Activated naive CD8-positive, alpha-beta T cell treated with anti-CD3 and anti-CD28 coated beads, Interleukin-2, amount 50 U/mL, for 24 hours (primary cell): ENCODE data around the gene LCN2.
"Not testable (repeated sequence)": the region's sequence is repeated elsewhere in the genome, so short reads cannot be mapped to it uniquely, and the experiment has no call there.

ENCODE experiments used
- ATAC-seq: fragments of 150-1000 bp; cut with Tn5 transposase; one replicate; pipeline ENCODE4 v1.10.0; 2021
- DNase-seq: peaks from one replicate; pipeline ENCODE4 v3.0.0; 2021
- H3K27ac Mint-ChIP-seq: one replicate; pipeline ENCODE4 v1.8.0; 2021; ENCODE audit warnings: mild to moderate bottlenecking, mixed read lengths
- H3K27me3 Mint-ChIP-seq: one replicate; pipeline ENCODE4 v1.8.0; 2021; ENCODE audit warnings: mixed read lengths
- H3K36me3 Mint-ChIP-seq: one replicate; pipeline ENCODE4 v1.8.0; 2021; ENCODE audit warnings: low read depth, mixed read lengths
- H3K4me1 Mint-ChIP-seq: one replicate; pipeline ENCODE4 v1.8.0; 2021; ENCODE audit warnings: mixed read lengths
- H3K4me3 Mint-ChIP-seq: one replicate; pipeline ENCODE4 v1.8.0; 2021; ENCODE audit warnings: mild to moderate bottlenecking, moderate library complexity, mixed read lengths
- H3K9me3 Mint-ChIP-seq: one replicate; pipeline ENCODE4 v1.8.0; 2021; ENCODE audit warnings: mixed read lengths

The LCN2 gene

DNA sequence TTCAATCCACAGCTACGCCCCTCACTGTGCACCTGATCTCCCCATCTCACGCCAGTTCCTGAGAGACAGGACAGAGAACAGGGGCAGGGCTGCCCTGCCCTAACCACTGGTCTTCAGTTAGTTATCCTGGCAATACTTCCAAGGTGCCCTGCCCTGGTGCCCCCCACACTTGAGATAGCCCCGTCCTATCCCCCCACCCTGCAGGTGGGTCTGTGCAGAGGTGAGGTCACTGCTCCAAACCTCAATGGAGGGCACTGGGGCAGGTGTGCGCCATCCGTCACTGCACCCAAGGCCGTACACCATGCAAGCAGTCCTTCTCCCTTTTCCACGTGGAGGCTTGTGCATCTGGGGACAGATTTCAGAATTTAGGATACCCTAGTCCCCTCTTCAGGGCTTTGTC lies 18.6 kb upstream of the LCN2 start:
- not testable (repeated sequence) for H3K27ac Mint-ChIP-seq, H3K36me3 Mint-ChIP-seq, H3K9me3 Mint-ChIP-seq, DNase-seq, H3K4me3 Mint-ChIP-seq, H3K27me3 Mint-ChIP-seq, ATAC-seq
- peaks cover 21% of the 10 kb centered on the region for H3K4me1 Mint-ChIP-seq

DNA sequence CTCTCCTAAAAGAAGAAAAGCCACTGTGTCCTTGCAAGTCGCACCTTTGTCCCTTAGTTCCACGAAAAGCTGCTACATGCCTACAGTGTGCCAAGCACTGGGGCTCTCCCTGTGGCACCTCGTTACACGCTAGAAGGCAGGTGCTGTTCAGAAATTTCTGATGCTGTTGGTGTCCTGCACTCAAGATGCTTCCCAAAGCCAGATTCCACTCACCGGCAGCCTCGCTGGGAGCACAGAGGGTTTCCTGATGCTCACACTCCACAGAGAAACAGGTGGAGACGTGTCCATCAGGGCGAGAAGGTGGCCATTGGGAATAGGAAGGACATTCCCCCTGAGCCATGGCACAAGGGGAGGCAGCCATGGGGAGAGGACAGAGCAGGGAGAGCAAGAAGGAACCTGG lies 17.9 kb upstream of the LCN2 start:
- H3K27me3 Mint-ChIP-seq, H3K36me3 Mint-ChIP-seq, DNase-seq, H3K4me3 Mint-ChIP-seq, H3K27ac Mint-ChIP-seq, ATAC-seq, H3K9me3 Mint-ChIP-seq: not testable (repeated sequence)
- H3K4me1 Mint-ChIP-seq = peaks cover 15% of the 10 kb centered on the region

DNA sequence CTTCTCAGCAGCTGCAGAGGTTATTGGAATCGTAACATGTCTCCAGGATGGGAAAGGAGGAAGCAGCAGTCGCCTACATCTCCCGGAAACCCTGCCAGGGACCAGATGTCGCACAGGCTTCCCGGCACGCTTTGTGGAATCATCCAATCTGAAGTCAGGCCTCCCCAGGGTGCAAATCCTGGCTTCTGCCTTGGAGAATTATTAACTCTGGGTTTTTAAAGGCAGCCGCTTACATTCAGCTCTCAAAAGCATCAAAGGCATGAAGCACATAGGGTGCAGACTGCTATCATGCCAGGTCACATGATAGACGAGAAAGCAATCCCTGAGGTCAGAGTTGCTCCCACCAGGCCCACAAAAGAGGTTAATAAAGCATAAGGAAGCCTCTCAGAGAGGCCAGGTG lies 17.1 kb upstream of the LCN2 start:
- not testable (repeated sequence) for DNase-seq, H3K4me3 Mint-ChIP-seq, H3K27me3 Mint-ChIP-seq, ATAC-seq, H3K9me3 Mint-ChIP-seq, H3K27ac Mint-ChIP-seq, H3K36me3 Mint-ChIP-seq
- H3K4me1 Mint-ChIP-seq = peaks cover 14% of the 10 kb centered on the region

DNA sequence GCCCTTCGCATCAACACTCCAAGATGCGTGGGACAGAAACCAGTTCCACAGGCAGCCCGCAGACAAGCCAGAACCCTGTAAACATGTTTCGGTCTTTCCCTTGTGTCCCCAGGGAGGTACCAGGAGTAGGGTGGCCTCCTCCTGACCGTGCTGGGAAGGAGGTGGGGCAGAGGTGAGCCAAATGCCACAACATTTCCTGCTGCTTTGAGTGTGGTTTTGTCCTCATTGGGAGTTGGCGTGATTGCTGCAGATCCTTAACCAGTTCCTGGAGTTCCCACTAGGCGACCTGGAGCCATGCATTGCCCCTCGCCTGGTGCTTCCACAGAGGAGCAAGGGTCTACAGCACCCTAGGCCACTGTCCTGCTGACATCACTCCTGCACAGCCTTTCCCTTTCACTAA lies 13.7 kb upstream of the LCN2 start:
- H3K27me3 Mint-ChIP-seq, H3K9me3 Mint-ChIP-seq, DNase-seq, ATAC-seq, H3K4me1 Mint-ChIP-seq, H3K27ac Mint-ChIP-seq, H3K36me3 Mint-ChIP-seq, H3K4me3 Mint-ChIP-seq: not testable (repeated sequence)

DNA sequence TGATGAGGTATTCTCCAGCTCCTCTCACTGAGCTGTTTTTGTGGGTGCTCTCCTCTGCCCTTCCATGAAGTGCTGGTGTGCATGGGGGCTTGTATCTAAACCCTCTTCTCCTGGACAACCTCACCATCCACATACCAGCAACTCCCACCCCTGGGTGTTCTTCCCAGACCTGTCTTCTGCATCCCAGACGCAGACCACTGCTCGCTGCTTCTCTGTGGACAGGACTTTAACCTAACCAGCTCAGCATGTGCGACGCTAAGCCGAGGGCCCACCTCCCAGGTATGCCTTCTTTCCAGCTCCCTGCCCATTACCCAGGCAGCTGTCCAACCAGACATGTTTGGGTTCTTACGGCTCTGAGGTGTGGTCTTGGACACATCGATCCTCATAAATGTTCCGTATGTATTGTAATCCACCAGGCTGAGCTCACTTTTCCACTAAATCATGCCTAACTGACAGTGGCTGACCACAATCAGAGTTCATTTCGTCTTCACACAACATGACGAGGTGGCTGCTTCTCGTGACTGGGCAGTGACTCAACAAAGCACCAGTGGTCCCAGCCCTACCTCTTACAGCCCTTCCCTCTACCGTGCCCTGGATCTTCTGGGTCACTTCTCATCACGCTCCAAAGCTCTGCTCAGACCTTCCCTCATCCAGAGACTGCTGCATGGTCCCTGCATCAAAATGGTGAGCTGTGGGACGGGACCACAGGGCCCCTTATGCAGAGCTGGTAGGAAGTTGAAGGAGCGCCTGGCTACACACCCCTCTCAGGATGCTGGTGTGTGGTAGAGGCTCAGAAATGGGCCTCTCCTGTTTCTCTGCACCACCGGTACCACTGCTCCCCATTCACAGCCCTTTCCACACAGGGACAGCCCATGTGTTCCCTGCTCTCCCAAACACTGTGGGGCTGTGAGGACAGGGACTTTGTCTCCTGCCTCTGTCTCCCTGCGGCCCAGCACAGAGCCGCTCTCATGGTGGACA lies 12.1 kb upstream of the LCN2 start:
- peak overlapping the region; percentile 27 for H3K27ac Mint-ChIP-seq
- H3K4me3 Mint-ChIP-seq = no peak overlapping the region
- H3K4me1 Mint-ChIP-seq = peaks cover 4% of the 10 kb centered on the region
- no peaks in the 10 kb centered on the region for H3K9me3 Mint-ChIP-seq
- no peak for DNase-seq
- ATAC-seq = no peak
- peaks cover 7% of the 10 kb centered on the region for H3K27me3 Mint-ChIP-seq
- no peaks in the 10 kb centered on the region for H3K36me3 Mint-ChIP-seq

DNA sequence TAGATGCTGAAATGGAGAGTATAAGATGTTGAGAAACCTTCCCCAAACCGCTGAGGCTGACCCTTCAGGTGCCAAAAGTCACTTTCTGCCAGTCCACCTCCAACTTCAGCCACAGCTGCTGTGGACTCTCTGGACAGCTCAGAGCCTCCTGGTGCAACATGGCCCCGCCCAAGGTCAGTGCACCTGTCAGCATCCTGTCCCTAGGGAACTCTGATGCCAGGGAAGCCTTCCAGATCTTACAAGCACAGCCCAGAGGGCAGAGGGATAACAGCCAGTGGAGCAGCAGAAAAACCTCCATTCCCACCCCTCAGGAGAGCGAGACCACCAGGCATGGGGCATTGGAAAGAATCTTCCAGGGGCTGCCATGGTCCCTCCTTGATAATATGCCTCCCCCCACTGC lies 11.3 kb upstream of the LCN2 start:
- DNase-seq (no peak), ATAC-seq (no peak)
- Mint-ChIP-seq H3K36me3 (no peaks in the 10 kb centered on the region), H3K4me3 (no peak overlapping the region), H3K4me1 (peaks cover 5% of the 10 kb centered on the region), H3K27me3 (peaks cover 2% of the 10 kb centered on the region), H3K27ac (no peak overlapping the region), H3K9me3 (no peaks in the 10 kb centered on the region)

DNA sequence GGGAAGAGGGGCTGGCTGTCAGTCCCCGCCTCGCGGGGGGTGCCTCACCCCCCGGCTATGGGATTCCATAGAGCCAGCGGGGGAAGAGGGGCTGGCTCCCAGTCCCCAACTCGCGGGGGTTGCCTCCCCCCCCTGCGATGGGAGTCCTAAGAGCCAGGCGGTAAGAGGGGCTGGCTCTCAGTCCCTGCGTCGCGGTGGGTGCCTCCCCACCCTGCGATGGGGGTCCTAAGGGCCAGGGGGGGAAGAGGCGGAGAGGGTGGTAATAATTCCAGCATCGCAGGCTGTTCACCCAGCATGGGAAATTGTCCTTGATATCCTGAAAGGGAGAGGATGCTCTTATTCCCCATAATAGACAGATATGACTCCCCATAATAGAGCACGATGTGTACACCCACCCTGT lies 9.6 kb upstream of the LCN2 start:
- Mint-ChIP-seq H3K4me3 (no peak overlapping the region), H3K27me3 (no peaks in the 10 kb centered on the region), H3K27ac (no peak overlapping the region), H3K36me3 (no peaks in the 10 kb centered on the region), H3K4me1 (peaks cover 5% of the 10 kb centered on the region), H3K9me3 (no peaks in the 10 kb centered on the region)
- DNase-seq (no peak), ATAC-seq (no peak)

DNA sequence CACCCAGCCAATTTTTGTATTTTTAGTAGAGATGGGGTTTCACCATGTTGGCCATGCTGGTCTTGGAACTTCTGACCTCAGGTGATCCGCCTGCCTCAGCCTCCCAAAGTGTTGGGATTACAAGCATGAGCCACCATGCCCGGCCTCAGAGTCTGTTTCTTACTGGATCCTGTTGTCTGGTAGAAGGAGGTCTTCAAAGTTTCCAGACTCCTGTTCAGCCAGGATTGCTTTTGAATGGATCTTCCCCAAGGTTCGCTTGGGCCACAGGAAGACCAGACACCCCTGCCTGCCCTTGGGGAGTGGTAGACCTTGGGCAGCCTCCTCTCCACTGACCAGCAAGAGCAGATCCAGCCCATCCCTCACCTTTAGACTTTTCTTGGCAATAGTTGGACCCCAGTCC lies 7.6 kb upstream of the LCN2 start:
- no peak for ATAC-seq
- Mint-ChIP-seq H3K4me3 (no peak overlapping the region), H3K9me3 (no peaks in the 10 kb centered on the region), H3K4me1 (peaks cover 3% of the 10 kb centered on the region), H3K27me3 (no peaks in the 10 kb centered on the region), H3K27ac (no peak overlapping the region), H3K36me3 (no peaks in the 10 kb centered on the region)
- DNase-seq = no peak

DNA sequence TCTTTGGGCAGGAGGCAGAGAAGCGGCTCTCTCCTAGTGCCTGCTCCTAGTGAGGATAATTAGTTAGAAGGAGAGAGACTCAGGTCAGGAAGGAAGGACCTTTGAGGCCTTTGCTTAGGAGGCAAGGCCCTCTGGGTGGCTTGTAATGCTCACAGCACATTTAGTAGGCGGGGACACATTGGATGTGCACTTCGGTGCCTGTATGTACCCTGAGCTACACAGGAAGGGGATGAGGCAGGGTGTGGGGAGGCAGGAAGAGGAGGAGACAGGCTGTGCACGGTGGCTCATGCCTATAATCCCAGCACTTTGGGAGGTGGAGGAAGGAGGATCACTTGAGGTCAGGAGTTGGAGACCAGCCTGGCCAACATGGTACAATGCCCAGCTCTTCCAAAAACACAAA lies 7.2 kb upstream of the LCN2 start:
- Mint-ChIP-seq H3K4me1 (peaks cover 3% of the 10 kb centered on the region), H3K9me3 (no peaks in the 10 kb centered on the region), H3K36me3 (no peaks in the 10 kb centered on the region), H3K27ac (no peak overlapping the region), H3K4me3 (no peak overlapping the region), H3K27me3 (no peaks in the 10 kb centered on the region)
- ATAC-seq = peak; percentile 47
- no peak for DNase-seq

DNA sequence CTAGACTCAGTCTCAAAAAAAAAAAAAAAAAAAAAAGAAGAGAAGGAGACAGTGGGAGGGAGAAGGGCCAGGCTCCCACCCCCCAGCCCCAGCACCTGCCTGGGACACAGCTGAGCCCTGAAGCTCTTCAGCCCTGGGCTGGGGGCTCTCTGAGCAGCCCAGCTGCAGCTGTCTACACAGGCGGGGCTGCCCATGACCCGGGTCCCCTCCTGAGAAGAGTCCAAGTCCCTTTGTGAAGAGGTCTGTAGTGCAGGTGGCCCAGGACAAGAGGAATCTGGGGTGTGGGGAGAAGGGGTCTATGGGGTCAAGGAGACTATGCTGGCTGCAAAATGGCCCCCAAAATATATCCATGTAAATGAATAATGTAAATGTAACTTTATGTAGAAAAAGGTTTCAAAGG lies 6.7 kb upstream of the LCN2 start:
- Mint-ChIP-seq H3K36me3 (no peaks in the 10 kb centered on the region), H3K27ac (no peak overlapping the region), H3K27me3 (no peaks in the 10 kb centered on the region), H3K9me3 (no peaks in the 10 kb centered on the region), H3K4me3 (no peak overlapping the region), H3K4me1 (peaks cover 3% of the 10 kb centered on the region)
- DNase-seq (no peak), ATAC-seq (no peak)

DNA sequence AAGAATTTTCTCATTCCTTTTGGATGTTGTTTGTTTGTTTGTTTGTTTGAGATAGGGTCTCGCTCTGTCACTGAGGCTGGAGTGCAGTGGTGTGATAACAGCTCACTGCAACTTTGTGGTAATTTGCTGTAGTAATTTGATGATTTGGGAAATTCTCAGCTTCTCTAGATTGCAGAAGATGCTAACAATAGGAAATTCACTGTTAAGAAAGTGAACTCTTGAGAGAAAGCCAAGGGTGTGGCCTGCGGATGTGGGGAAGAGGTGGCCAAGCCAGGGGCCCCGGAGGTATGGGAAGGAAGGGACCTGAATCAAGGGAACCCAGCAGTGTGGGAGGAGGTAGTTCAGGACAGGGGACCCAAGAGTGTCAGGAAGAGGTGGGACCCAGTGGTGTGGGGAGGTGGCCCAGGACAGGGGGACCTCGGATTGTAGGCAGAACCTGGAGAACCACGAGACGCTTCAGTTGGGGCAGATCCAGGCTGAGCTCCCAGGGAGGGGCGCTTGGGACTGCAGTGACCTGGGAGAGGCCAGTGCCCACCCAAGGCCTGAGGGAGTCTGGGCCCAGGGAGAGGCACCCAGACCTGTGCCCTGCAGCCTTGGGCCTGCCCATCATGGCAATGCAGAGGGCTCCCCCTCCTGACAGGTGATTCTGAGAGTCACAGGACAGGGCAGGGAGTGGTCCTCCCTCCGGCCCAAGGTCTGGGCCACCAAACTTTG lies 5.6 kb upstream of the LCN2 start:
- no peaks in the 10 kb centered on the region for H3K36me3 Mint-ChIP-seq

DNA sequence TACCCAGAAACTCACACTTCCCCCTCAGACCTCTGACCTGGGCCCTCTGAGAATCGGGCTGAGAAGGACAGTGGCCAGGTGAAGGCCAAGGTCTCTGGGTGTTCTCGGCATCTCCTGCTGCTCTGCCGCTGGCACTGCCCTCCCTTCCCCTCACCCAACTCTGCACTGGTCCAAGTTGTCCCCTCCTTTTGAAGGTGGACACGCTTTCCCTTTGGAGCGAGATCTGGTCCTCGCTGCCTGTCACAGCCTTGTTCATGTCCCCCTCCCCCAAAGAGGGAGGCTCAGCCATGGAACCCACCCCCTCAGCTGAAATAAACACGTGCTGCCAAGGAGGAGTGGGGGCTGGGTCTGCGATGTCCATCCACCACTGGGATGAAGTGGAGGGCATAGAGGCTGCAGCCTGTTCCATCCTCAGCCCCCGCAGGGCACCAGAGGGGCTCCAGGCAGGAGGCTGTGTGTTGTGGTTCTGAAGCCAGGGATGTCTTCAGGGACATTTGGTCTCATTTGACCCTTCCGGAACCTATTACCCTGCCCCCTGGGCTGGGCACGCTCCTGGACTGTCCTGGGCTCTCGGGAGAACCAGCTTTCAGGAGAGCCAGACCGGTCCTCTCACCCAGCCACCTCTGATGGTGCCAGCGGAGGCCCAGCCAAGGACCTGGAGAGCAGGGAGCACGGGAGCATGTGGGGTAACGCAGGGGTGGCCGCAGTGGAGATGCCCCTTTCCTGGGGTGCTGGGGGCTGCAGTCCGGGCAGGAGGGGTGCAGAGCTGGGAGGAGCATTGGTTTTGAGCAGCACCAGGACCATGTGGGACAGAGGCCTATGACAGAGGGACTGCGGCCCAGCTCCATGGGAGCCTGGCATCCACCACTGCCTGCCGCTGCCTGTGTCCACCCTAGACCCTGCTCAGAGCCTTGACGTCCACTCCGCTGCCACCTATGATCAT lies 4.7 kb upstream of the LCN2 start:
- Mint-ChIP-seq H3K27ac (no peak overlapping the region), H3K4me3 (no peak overlapping the region)
- no peak for ATAC-seq

More for the DNA sequence above, 5.6 kb upstream of the LCN2 start:
- no peak for ATAC-seq
- Mint-ChIP-seq H3K27me3 (no peaks in the 10 kb centered on the region), H3K9me3 (no peaks in the 10 kb centered on the region), H3K27ac (no peak overlapping the region), H3K4me3 (no peak overlapping the region), H3K4me1 (peaks cover 3% of the 10 kb centered on the region)
- DNase-seq = no peak

DNA sequence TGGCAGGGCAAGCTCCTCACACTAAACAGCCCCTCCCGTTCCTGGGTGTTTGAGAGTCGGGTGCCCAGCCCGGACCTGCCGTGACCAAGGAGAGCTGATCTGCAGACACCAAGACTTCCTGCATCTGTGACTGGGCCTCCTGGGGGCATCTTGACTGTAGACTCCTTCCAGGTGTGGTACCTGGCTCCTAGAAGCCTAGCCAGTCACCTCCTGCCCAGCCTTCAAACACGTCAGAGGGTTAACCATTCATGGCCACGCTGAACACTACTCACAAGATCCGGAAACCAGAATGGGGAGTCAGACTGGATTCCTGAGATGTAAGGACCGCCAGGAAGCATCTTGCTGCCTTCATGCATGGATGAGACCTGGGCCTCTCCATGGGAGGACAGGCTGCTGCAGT lies 3.7 kb upstream of the LCN2 start:
- DNase-seq (no peak), ATAC-seq (no peak)
- peaks cover 3% of the 10 kb centered on the region for H3K4me1 Mint-ChIP-seq
- H3K4me3 Mint-ChIP-seq = no peak overlapping the region
- H3K9me3 Mint-ChIP-seq = no peaks in the 10 kb centered on the region
- H3K36me3 Mint-ChIP-seq = no peaks in the 10 kb centered on the region
- H3K27ac Mint-ChIP-seq = no peak overlapping the region
- no peaks in the 10 kb centered on the region for H3K27me3 Mint-ChIP-seq

More for the DNA sequence above, 4.7 kb upstream of the LCN2 start:
- Mint-ChIP-seq H3K36me3 (no peaks in the 10 kb centered on the region), H3K4me1 (peaks cover 3% of the 10 kb centered on the region), H3K27me3 (no peaks in the 10 kb centered on the region), H3K9me3 (no peaks in the 10 kb centered on the region)
- no peak for DNase-seq

DNA sequence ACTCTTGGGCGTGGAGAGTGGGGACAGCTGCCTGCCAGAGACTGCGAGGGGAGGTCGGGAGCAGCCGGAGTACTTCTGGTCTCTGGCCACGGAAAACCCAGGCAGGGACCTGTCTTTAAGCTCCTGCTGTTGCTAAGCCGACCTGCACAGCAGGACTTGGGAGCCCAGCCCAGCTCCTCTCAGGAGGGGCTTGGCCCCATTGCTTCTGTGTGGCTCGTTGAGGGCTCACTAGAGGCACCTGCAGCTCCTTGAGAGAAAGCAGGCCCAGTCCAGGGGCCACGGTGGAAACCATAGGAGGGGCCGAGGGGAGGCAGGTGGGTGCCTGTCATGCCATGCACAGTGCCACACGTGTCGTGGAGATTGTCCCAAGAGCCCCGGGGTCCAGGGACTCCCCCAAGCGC lies 3.3 kb upstream of the LCN2 start:
- ATAC-seq (no peak), DNase-seq (no peak)
- no peak overlapping the region for H3K27ac Mint-ChIP-seq
- no peaks in the 10 kb centered on the region for H3K27me3 Mint-ChIP-seq
- H3K9me3 Mint-ChIP-seq = no peaks in the 10 kb centered on the region
- peaks cover 3% of the 10 kb centered on the region for H3K4me1 Mint-ChIP-seq
- H3K36me3 Mint-ChIP-seq = no peaks in the 10 kb centered on the region
- no peak overlapping the region for H3K4me3 Mint-ChIP-seq
